LNCAP (cell line): ENCODE measurements around the gene HTR6.

ENCODE experiments used
- CTCF ChIP-seq: fragments of 450-650 bp; IDR thresholded peaks from 2 replicates; pipeline ENCODE4 v1.5.1; 2017; ENCODE audit warnings: mild to moderate bottlenecking

HTR6 gene

DNA sequence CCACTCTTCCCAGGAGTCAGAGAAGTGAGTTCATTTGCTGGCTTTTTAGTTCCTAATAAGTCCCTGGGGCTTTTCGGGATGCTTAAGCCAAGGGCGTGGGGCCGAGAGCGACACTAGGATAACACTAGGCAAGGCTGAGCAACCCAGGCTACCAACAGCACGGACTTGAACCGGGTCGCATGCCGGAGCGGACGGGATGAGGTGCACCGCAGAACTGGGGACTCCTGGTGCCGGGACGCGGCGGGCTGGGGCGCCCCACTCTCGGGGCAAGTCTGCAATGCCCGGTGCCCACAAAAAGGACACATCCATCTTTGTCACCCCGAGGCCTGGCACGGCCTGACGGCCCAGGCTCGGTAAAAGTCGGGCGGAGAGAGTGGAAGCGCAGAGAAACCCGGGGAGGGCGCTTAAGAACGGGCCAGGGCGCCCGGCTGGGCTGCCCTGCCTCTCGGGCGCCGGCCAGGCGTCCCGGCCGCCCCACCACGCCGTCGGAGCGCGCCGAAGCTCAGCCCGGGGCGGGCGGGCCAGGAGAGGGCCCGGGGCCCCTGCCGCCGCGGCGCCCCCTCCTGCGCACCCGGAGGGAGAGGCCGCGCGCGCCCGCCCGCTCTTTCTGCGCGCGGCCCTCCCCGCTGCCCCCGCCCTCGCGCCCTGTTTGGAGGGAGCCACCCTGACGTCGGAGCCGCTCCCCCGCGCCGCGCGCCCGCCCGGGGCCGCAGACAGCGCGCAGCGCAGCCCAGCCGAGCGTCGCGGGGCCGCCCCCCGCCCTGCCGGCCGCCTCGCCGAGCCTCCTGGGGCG lies 20.9 kb upstream of the HTR6 start, which contains the start of gene NBL1:
Gene NBL1 (plus strand): TSS at position 710 of the 793 bp plus-strand sequence. CDS start 10,720 bp downstream, outside the sequence.
- no peak for TF ChIP-seq CTCF

GRCh38 chr1:19644395-19644680 lies 20.3 kb upstream of the HTR6 start:
- TF ChIP-seq CTCF, result no peak

DNA sequence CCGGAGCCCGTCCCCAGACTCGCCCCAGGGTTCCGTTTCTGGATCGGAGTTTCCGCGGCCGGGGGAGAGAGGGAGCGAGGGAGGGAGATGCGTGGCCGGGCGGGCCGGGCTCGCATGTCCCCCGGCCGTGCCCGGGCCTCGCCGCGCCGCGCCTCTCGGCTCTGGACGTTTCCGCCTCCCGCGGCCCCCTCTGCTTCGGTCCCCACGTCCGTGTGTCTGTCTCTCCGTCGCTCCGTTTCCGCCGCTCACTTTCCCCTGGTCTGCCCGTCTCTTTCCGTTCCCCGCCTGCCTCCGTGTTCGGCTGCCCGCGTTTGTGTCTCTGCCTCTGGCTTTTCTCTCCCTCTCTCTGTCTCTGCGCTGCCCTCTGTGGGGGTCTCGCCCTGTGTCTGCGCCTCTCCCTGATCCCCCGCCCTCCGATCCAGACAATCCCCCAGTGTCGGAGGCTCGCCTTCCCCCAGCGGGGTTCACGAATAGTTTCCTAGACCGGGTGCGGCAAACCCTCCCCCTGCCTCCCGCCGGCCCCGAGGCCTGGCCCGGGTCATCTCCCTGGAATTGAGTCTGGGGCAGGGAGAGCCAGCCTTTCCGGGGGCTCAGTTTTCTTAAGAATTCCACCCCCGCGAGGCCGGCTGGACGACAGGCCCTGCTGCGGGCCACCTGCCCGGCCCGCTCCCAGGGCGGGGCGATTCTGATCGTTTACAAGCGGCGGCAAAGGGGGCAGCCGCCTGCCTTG lies 19.8 kb upstream of the HTR6 start:
- TF ChIP-seq CTCF, result no peak

GRCh38 chr1:19645411-19646251 lies 19.0 kb upstream of the HTR6 start:
- TF ChIP-seq CTCF, result no peak

DNA sequence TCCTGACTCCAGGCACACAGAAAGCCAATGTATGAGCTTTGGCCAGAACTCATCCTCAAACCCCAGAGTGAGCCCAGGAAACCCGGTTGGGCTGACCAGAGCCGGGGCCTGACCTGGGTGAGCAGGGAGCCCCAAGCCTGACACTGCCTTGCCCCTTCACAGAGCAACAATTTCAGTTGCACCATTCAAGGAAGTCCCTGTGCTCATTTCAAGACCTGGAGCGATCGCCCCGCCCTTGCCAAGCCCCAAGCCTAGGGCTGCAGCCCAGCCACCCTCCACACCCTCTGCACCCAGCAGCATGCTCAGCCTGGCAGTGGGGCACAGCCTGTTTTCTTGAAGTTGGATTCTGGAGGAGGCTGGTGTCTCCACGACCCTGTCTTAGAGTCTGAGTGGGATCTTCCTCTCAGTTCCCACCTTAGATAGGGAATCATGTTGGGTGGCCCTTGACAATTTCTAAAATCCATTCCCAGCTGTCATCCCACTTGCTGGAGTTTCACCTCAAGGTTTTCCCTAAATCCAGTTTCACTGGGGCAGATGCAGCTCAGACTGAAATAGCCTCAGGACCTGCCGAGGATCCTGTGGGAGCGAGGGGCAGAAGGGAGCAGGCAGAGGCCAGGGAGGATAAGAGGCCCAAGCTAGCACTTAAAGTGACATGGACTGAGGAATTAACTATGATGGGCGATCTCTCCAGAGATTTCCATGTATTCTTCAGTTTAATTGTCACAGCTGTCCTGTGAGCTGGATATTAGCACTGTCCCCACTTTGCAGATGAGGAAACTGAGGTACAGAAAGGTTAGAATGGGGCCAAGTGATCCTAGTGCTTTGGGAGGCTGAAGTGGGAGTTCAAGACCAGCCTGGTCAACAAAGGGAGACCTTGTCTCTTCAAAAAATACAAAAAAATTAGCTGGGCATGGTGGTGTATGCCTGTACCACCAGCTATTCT lies 18.0 kb upstream of the HTR6 start:
- no peak for TF ChIP-seq CTCF

DNA sequence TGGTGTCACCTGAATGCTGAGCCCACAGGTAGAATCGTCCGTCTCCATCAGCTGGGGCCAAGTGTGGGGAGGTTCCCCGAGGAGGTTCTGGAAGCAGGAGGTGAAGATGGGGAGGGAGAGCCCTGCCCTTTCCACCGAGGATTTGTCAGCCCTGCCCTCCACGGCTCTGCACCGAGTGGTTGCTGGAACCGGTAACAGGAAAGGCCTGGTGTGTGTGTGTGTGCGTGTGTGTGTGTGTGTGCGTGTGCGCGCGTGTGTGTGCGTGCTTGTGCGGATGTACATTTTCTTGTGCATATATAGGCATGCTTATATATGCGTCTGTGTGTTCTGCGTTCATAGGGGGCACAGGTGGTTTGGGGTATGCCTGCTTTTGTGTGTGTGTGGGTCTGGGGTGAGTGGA lies 17.0 kb upstream of the HTR6 start:
- no peak for TF ChIP-seq CTCF
